Brain microvascular endothelial cell (primary cell): ENCODE data around the gene CST5.
"Not testable (repeated sequence)": the region's sequence is repeated elsewhere in the genome, so short reads cannot be mapped to it uniquely, and the experiment has no call there.

Experiments used
- DNase-seq: peaks from one replicate; pipeline ENCODE4 v3.0.0-alpha.2; 2020
- H3K27ac ChIP-seq: fragments of 250-450 bp; sonication (Bioruptor Pico); 2 replicates; pipeline ENCODE4 v1.5.1; 2020; ENCODE audit warnings: mild to moderate bottlenecking, moderate library complexity
- H3K27me3 ChIP-seq: fragments of 250-450 bp; sonication (Bioruptor Pico); replicated peaks from 2 replicates; pipeline ENCODE4 v1.5.1; 2020; ENCODE audit warnings: mild to moderate bottlenecking
- H3K36me3 ChIP-seq: fragments of 250-450 bp; sonication (Bioruptor Pico); replicated peaks from 2 replicates; pipeline ENCODE4 v1.5.1; 2020; ENCODE audit warnings: mild to moderate bottlenecking
- H3K4me3 ChIP-seq: 2 replicates; pipeline ENCODE4 v1.5.1; 2011; ENCODE audit warnings: low read depth, mild to moderate bottlenecking, control low read depth, low read length, moderate library complexity
- in situ Hi-C: cut with HindIII; loops from 2 replicates; pipeline ENCODE4 v1.10.0; 2017; ENCODE audit warnings: low sequenced_read_pairs, low pct_ligation_motif_present
- TF ChIP-seq, protein P1 (sequence below): IDR thresholded peaks from 2 replicates; pipeline ENCODE4 v1.5.1; 2011; ENCODE audit warnings: low read depth, mild to moderate bottlenecking, moderate library complexity, low read length, control low read depth, inconsistent platforms; ENCODE audit errors: missing control alignments

The CST5 gene

DNA sequence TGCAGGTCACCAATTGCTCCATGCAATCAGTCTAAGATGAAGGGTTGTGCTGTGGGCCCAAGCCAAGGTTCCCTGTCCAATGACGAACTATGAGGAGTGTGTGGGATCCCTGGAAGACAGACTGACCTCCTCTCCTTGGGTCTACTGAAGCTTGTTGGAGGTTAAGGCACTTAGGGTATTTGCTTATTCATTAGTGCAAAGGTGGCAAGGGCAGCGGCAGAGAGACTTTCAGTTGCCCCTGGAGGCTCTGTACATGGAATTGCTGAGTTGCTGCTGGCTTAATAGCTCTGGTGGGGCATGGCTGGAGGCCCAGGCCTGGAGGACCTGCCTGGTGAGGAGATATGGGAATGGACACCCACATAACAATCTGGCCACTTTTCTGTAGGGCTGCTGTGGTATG, 29.8 kb upstream of the CST5 start:
- in situ Hi-C loops = no loop called here
- H3K4me3 ChIP-seq = no peak overlapping the region
- no peak overlapping the region for H3K27ac ChIP-seq
- H3K27me3 ChIP-seq = no peaks in the 10 kb centered on the region
- DNase-seq = no peak
- H3K36me3 ChIP-seq = no peaks in the 10 kb centered on the region
- TF ChIP-seq, protein P1, sequence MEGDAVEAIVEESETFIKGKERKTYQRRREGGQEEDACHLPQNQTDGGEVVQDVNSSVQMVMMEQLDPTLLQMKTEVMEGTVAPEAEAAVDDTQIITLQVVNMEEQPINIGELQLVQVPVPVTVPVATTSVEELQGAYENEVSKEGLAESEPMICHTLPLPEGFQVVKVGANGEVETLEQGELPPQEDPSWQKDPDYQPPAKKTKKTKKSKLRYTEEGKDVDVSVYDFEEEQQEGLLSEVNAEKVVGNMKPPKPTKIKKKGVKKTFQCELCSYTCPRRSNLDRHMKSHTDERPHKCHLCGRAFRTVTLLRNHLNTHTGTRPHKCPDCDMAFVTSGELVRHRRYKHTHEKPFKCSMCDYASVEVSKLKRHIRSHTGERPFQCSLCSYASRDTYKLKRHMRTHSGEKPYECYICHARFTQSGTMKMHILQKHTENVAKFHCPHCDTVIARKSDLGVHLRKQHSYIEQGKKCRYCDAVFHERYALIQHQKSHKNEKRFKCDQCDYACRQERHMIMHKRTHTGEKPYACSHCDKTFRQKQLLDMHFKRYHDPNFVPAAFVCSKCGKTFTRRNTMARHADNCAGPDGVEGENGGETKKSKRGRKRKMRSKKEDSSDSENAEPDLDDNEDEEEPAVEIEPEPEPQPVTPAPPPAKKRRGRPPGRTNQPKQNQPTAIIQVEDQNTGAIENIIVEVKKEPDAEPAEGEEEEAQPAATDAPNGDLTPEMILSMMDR = no peak

DNA sequence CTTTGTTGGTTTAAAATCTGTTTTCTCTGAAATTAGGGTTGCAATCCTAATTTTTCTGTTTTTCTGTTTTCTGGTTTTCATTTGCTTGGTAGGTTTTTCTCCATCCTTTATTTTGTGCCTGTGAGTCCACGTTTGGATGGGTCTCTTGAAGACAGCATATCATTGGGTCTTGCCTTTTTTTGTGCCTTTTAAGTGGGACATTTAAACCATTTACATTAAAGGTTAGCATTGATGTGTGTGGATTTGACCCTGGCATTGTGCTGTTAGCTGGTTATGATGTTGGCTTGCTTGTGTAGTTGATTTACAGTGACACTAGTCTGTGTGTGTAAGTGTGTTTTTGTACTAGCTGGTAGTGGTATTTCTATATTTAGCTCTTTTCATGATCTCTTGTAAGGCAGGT, 28.0 kb upstream of the CST5 start:
- Histone ChIP-seq H3K27ac (no peak overlapping the region), H3K36me3 (no peaks in the 10 kb centered on the region), H3K4me3 (no peak overlapping the region), H3K27me3 (no peaks in the 10 kb centered on the region)
- in situ Hi-C loops = no loop called here
- DNase-seq = no peak
- TF ChIP-seq, protein P1 = no peak

DNA sequence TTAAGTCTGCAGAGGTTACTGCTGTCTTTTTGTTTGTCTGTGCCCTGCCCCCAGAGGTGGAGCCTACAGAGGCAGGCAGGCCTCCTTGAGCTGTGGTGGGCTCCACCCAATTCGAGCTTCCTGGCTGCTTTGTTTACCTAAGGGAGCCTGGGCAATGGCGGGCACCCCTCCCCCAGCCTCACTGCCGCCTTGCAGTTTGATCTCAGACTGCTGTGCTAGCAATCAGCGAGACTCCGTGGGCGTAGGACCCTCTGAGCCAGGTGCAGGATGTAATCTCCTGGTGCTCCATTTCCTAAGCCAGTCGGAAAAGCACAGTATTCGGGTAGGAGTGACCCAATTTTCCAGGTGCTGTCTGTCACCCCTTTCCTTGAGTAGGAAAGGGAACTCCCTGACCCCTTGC, 22.8 kb upstream of the CST5 start:
- H3K27me3 ChIP-seq, in situ Hi-C loops, H3K27ac ChIP-seq, H3K36me3 ChIP-seq, DNase-seq, H3K4me3 ChIP-seq: not testable (repeated sequence)

DNA sequence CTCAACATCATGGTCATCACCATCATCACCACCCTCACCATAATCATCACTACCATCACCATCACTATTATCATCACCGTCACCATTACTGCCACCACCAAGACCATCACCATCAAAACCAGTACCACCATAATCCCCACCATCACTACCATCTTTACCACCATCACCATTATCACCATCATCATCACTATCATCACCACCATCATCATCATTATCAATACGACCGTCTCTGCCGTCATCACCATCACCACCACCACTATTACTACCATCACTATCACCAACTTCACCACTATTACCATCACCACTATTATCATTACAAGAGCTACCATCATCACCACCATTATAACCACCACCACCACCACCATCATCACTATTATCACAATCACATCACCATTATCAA, 11.3 kb upstream of the CST5 start:
- H3K4me3 ChIP-seq, H3K27ac ChIP-seq, in situ Hi-C loops, H3K27me3 ChIP-seq, H3K36me3 ChIP-seq, DNase-seq: not testable (repeated sequence)

DNA sequence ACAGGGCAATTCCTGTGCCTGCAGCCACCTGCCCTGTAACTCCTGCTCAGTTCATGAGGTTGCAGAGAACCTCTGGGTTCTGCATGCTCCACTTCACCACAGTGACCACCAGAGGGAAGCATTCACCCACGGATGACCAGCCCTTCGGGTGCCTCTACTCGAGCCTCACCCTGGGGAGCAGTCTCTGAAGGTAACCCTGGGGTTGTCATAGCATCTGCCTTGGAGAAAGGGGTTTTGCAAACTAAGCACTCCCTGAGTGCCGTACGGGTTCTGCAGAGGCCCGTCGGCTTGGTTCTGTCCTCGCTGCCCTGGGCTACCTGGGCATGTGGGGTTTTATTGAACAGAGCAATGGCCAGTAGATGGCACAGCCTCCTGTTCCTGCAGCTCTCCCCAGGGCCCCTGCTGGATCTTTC, 10.2 kb upstream of the CST5 start:
- in situ Hi-C loops = no loop called here
- Histone ChIP-seq H3K27me3 (no peaks in the 10 kb centered on the region), H3K36me3 (no peaks in the 10 kb centered on the region), H3K27ac (no peak overlapping the region), H3K4me3 (no peak overlapping the region)
- TF ChIP-seq, protein P1 = peak; percentile 81
- DNase-seq = peak; percentile 60

DNA sequence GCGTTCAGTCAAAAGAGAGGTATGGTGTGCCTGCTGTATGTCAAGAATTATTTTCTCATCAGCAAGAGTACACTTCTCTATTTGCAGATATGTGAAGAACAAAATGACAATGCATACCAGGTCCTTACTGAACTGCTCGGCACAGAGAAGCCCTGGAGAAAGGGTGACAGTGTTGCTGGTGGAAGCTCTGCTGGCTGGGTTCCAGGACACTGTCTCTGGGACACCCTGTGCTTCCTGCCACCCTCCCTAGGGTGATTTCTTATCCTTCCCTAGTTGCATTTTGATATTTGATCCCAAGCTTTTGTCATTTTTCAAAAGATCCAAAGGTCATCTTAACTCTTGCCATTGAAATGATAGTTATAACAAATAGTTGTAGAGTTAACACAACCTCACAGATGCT, 8.3 kb upstream of the CST5 start:
- Histone ChIP-seq H3K27me3 (no peaks in the 10 kb centered on the region), H3K4me3 (no peak overlapping the region), H3K36me3 (no peaks in the 10 kb centered on the region), H3K27ac (no peak overlapping the region)
- in situ Hi-C loops = no loop called here
- TF ChIP-seq, protein P1 = no peak
- DNase-seq = no peak

DNA sequence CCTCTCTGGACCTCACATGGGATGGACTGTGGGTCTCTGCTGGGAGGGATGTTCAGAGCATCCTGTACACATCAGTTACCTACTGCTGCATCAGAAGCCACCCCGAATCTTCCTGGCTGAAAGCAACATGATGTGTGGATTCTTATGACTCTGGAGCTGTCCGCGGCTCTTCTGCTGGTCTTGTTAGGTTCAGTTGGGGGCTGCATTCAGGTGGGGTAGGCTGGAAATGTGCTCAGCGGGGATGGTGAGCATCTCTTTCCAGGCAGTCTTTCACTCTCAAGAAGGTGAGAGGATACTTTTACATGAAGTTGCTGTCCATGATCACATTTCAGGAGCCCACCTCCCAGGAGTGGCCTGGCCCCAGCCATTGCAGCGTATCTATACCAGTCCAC, 5.2 kb upstream of the CST5 start:
- no peak for DNase-seq
- Histone ChIP-seq H3K27ac (no peak overlapping the region), H3K4me3 (no peak overlapping the region), H3K27me3 (no peaks in the 10 kb centered on the region), H3K36me3 (no peaks in the 10 kb centered on the region)
- TF ChIP-seq, protein P1 = no peak
- in situ Hi-C loops = no loop called here
